MM.1S (cell line): ENCODE data around the gene RARS1.
"Not testable (repeated sequence)": the region's sequence is repeated elsewhere in the genome, so short reads cannot be mapped to it uniquely, and the experiment has no call there.

Experiments
- DNase-seq: peaks from one replicate; pipeline ENCODE4 v3.0.0-alpha.2; 2015
- H2AFZ ChIP-seq: fragments of 300-600 bp; sonication (generic); 2 replicates; pipeline ENCODE4 v1.6.0; 2016; ENCODE audit warnings: antibody characterized with exemption, low read length
- H3F3A ChIP-seq: fragments of 300-600 bp; sonication (generic); 2 replicates; pipeline ENCODE4 v1.6.1; 2016; ENCODE audit warnings: mild to moderate bottlenecking, antibody characterized with exemption, low read length, moderate library complexity, mixed read lengths; ENCODE audit not compliant: insufficient read depth
- H3K27ac ChIP-seq: fragments of 300-600 bp; sonication (generic); 2 replicates; pipeline ENCODE4 v1.5.1; 2016; ENCODE audit warnings: mild to moderate bottlenecking, low read length
- H3K27me3 ChIP-seq: fragments of 300-600 bp; sonication (generic); replicated peaks from 2 replicates; pipeline ENCODE4 v1.6.0; 2016; ENCODE audit warnings: low read length; ENCODE audit not compliant: insufficient read depth
- H3K36me3 ChIP-seq: fragments of 300-600 bp; sonication (generic); replicated peaks from 2 replicates; pipeline ENCODE4 v1.6.1; 2016; ENCODE audit warnings: mild to moderate bottlenecking, low read length, mixed read lengths; ENCODE audit not compliant: insufficient read depth
- H3K4me1 ChIP-seq: fragments of 300-600 bp; sonication (generic); 2 replicates; pipeline ENCODE4 v1.6.1; 2016; ENCODE audit warnings: low read length, mixed read lengths
- H3K4me2 ChIP-seq: fragments of 300-600 bp; sonication (generic); 2 replicates; pipeline ENCODE4 v1.6.0; 2016; ENCODE audit warnings: low read depth, low read length
- H3K4me3 ChIP-seq: fragments of 300-600 bp; sonication (generic); 2 replicates; pipeline ENCODE4 v1.5.1; 2016; ENCODE audit warnings: low read length, mixed read lengths
- H3K79me2 ChIP-seq: fragments of 300-600 bp; sonication (generic); 2 replicates; pipeline ENCODE4 v1.6.1; 2016; ENCODE audit warnings: mixed run types, low read length, mixed read lengths
- H3K9ac ChIP-seq: fragments of 300-600 bp; sonication (generic); 2 replicates; pipeline ENCODE4 v1.6.1; 2016; ENCODE audit warnings: low read length, mixed read lengths
- H3K9me2 ChIP-seq: fragments of 300-600 bp; sonication (generic); replicated peaks from 2 replicates; pipeline ENCODE4 v1.6.1; 2016; ENCODE audit warnings: mild to moderate bottlenecking, low read length, mixed read lengths; ENCODE audit not compliant: insufficient read depth
- H3K9me3 ChIP-seq: fragments of 300-600 bp; sonication (generic); replicated peaks from 2 replicates; pipeline ENCODE4 v1.6.1; 2016; ENCODE audit warnings: mild to moderate bottlenecking, low read length, mixed read lengths; ENCODE audit not compliant: insufficient read depth
- H4K20me1 ChIP-seq: fragments of 300-600 bp; sonication (generic); 2 replicates; pipeline ENCODE4 v1.6.1; 2016; ENCODE audit warnings: mild to moderate bottlenecking, low read length, moderate library complexity, mixed read lengths; ENCODE audit not compliant: insufficient read depth
- CTCF ChIP-seq: fragments of 300-600 bp; sonication (generic); IDR thresholded peaks from 2 replicates; pipeline ENCODE4 v1.5.1; 2016; ENCODE audit warnings: antibody characterized with exemption, low read length, mixed read lengths
- EZH2 ChIP-seq: fragments of 300-600 bp; sonication (generic); optimal IDR thresholded peaks from 2 replicates; pipeline ENCODE3; 2017; ENCODE audit warnings: low read depth, mild to moderate bottlenecking, antibody characterized with exemption, low read length, mixed read lengths
- EZH2phosphoT487 ChIP-seq: fragments of 300-600 bp; sonication (generic); IDR thresholded peaks from 2 replicates; pipeline ENCODE4 v1.6.1; 2018; ENCODE audit warnings: antibody characterized with exemption, low read length

The RARS1 gene

GRCh38 chr5:168531987-168532864 lies 46.0 kb downstream of the RARS1 start:
- H3K9me3 ChIP-seq, result no peaks in the 10 kb centered on the region
- no peaks in the 10 kb centered on the region for H3K4me1 ChIP-seq
- no peak overlapping the region for H3K4me2 ChIP-seq
- TF ChIP-seq EZH2phosphoT487, result no peak
- no peak for TF ChIP-seq CTCF
- no peak for TF ChIP-seq EZH2
- no peak overlapping the region for H3K4me3 ChIP-seq
- H3K36me3 ChIP-seq, result no peaks in the 10 kb centered on the region
- no peak overlapping the region for H3K27ac ChIP-seq
- H3K9ac ChIP-seq, result no peak overlapping the region
- no peak for DNase-seq
- no peaks in the 10 kb centered on the region for H3F3A ChIP-seq
- H4K20me1 ChIP-seq, result no peaks in the 10 kb centered on the region
- H3K79me2 ChIP-seq, result no peaks in the 10 kb centered on the region
- no peak overlapping the region for H2AFZ ChIP-seq
- H3K27me3 ChIP-seq, result no peaks in the 10 kb centered on the region
- no peaks in the 10 kb centered on the region for H3K9me2 ChIP-seq

- not testable (repeated sequence) for H3K27me3 ChIP-seq, H3K36me3 ChIP-seq, H3F3A ChIP-seq, H3K27ac ChIP-seq, DNase-seq, H3K9me2 ChIP-seq, H3K4me2 ChIP-seq, H3K9me3 ChIP-seq, H3K79me2 ChIP-seq, H3K4me1 ChIP-seq, H2AFZ ChIP-seq, H3K9ac ChIP-seq, H4K20me1 ChIP-seq, H3K4me3 ChIP-seq
Observed at GRCh38 chr5:168534351-168534750, 48.1 kb downstream of the RARS1 start.

GRCh38 chr5:168537176-168537575 lies 50.9 kb downstream of the RARS1 start:
- H3F3A ChIP-seq, result no peaks in the 10 kb centered on the region
- H3K4me2 ChIP-seq, result no peak overlapping the region
- H3K27me3 ChIP-seq, result no peaks in the 10 kb centered on the region
- no peaks in the 10 kb centered on the region for H3K4me1 ChIP-seq
- H3K27ac ChIP-seq, result no peak overlapping the region
- no peak overlapping the region for H3K9ac ChIP-seq
- TF ChIP-seq EZH2phosphoT487 (no peak), CTCF (no peak), EZH2 (no peak)
- DNase-seq, result no peak
- H3K4me3 ChIP-seq, result no peak overlapping the region
- H3K9me2 ChIP-seq, result no peaks in the 10 kb centered on the region
- no peak overlapping the region for H2AFZ ChIP-seq
- no peaks in the 10 kb centered on the region for H4K20me1 ChIP-seq
- no peaks in the 10 kb centered on the region for H3K79me2 ChIP-seq
- no peaks in the 10 kb centered on the region for H3K9me3 ChIP-seq
- no peaks in the 10 kb centered on the region for H3K36me3 ChIP-seq

- Histone ChIP-seq H3K27me3 (no peaks in the 10 kb centered on the region), H4K20me1 (no peaks in the 10 kb centered on the region), H3K9me3 (no peaks in the 10 kb centered on the region), H3K4me1 (no peaks in the 10 kb centered on the region), H3K36me3 (peaks cover 6% of the 10 kb centered on the region; the same call in 1 of the 2 replicates), H3F3A (no peaks in the 10 kb centered on the region), H3K27ac (no peak overlapping the region), H3K79me2 (no peaks in the 10 kb centered on the region), H3K4me2 (no peak overlapping the region), H3K9ac (no peak overlapping the region), H3K9me2 (no peaks in the 10 kb centered on the region), H3K4me3 (no peak overlapping the region), H2AFZ (no peak overlapping the region)
- TF ChIP-seq EZH2 (no peak), EZH2phosphoT487 (no peak), CTCF (no peak)
- no peak for DNase-seq
Observed at GRCh38 chr5:168549554-168549953, 63.3 kb downstream of the RARS1 start.
